ENCODE measurements around the gene RASA3.

RASA3 gene

DNA sequence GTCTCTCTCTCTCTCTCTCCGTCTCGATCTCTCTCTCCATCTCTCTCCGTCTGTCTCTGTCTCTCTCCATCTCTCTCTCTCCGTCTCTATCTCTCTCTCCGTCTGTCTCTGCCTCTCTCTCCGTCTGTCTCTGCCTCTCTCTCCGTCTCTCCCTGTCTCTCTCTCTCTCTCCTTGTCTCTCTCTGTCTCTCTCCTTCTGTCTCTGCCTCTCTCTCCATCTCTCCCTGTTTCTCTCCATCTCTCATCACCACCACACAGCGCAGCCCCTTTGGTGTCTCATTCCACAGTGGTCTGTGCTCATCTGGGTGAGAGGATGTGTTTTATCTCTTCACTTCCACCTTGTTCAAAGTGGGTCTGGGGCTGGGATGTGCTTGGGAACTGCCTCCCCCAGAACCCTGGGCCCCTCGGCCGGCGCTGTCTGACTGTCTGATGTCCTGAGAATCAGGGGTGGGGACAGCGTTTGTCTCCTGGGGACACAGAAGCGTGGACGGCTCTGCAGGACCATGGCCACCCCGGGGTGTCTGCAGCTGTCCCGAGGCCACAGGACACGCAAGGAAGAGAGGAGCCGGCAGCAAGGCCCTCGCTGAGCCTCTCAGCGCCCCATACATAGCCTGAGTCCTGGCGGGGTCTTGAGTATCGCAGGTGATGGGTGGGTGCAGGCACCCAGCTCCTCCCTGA, 118.3 kb downstream of the RASA3 start:
- DNase-seq, result no peak

DNA sequence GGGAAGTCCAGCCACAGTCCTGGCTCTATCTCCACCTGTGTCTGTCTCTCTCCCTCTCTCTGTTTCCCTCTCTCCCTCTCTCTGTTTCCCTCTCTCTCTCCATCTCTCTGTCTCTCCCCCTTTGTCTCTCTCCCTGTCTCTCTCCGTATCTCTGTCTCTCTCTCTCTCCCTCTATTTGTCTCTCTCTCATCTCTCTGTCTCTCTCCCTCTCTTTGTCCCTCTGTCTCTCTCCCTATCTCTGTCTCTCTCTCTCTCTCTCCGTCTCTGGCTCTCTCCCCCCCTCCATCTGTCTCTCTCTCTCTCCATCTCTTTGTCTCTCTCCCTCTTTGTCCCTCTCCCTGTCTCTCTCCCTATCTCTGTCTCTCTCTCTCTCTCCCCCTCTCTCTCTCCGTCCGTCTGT, 119.1 kb downstream of the RASA3 start:
- no peak for DNase-seq

DNA sequence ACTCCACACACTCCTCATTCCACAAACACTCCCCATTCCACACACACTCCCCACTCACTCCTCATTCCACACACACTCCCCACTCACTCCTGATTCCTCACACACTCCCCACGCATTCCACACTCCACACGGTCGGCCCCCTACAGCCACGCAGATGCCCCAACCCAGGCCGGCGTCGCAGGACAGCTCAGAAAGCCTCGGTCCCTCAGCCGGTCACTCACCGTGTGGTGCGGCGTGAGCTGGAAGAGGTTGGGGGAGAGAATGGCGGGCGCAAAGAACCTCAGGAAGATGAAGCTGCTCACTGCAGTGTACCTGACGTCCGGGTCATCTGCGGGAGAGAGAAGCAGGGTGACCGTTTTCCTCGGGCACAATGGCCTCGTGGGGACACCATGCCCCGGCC, 119.5 kb downstream of the RASA3 start:
- DNase-seq, result no peak

DNA sequence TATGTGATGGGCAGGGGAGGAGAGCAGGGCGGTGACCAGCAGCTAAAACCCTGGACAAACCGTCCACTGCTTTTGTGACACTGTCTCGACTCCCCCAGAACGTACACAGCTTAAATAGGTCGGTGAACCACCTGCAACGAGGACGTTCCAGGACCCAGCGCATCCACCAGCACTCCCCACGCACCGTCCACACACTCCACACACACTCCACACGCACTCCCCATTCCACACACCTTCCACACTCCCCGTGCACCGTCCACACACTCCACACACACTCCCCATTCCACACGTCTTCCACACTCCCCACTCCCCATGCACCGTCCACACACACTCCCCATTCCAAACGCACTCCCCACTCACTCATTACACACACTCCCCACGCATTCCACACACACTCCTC, 120.3 kb downstream of the RASA3 start:
- DNase-seq, result no peak

DNA sequence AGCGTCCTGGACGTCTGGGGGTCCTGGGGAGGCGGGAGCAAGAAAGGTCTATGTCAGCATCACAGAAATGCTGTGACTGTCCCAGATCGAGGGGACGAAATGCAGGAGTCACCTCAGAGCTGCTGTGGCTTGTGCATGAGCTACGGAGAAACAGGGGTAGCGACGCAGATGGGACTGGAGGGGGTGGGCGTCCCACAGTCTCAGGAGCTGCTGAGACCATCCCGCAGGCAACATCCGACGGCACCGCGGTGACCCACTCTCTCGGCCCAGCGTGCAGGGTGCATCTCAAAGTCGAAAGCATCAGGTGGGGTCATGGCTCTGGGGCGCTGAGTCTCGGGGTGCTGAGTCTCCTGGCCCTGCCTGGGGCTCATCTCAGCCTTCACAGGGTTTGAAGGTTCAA, 121.2 kb downstream of the RASA3 start:
- DNase-seq, result no peak

DNA sequence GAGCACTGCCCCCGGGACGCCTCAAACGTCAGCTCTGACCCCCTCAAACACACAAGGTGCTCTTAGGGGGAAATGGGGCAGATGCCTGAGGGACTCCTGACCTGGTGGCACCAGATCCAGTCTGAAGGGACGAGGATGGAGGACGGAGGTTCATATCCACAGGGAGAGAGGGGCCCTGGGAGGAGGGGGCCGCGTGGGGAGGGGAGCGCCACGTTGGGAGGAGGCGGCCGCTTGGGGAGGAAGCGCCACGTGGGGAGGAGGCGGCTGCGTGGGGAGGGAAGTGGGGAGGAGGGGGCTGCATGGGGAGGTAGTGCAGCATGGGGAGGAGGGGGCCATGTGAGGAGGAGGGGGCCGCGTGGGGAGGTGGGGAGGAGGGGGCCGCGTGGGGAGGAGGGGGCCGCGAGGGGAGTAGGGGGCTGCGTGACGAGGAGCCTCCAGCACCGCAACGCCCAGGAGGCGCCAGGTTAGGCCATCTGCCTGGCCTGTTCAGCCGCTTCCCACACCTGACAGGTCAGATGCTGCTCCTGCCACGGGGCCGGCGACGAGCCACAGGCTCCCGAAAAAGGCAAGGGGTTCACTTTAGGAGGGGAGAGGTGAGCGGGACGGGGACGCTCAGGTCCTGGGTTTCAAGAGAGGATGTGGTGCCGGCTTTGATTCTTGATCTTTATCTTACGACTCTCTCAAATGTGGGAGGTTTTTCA, 121.9 kb downstream of the RASA3 start:
- no peak for DNase-seq

DNA sequence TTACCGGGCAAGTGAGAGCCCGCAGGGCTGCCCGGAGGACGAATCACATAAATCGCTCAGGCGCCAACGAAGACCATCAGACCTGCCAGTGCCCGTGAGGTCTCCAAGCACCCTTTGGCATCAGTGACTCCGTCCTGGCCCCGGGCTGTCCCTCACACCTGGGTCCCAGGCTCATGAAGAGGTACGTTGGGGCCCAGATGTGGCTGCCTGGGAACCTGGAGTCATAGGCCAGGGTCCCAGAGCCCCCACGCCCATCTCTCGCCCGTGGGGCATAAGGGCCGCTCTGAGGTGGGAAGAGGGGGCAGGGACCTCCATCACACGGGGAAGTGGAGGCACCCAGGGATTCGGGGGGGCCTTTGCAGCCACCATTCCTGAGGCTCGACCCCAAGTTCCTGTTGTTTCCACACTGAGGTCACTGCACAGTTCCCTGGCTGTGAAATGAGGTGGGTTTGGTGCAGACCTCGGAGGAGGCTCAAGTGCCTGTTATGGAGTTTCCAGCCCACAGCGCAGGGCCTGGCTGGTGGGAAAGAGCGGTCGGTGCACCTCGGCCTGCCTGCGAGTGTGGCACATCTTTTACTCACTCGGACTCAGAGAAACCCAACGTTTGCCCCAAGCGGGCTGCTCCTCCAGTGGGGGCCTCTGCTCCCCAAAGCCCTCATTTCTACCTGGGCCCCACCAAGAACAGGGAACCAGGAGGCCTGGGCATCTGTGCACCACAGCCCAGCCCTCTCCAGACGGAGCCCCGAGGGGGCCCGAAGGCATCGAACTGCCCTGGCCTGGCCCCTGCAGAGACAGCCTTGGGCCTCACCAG, 122.6 kb downstream of the RASA3 start:
- no peak for DNase-seq

DNA sequence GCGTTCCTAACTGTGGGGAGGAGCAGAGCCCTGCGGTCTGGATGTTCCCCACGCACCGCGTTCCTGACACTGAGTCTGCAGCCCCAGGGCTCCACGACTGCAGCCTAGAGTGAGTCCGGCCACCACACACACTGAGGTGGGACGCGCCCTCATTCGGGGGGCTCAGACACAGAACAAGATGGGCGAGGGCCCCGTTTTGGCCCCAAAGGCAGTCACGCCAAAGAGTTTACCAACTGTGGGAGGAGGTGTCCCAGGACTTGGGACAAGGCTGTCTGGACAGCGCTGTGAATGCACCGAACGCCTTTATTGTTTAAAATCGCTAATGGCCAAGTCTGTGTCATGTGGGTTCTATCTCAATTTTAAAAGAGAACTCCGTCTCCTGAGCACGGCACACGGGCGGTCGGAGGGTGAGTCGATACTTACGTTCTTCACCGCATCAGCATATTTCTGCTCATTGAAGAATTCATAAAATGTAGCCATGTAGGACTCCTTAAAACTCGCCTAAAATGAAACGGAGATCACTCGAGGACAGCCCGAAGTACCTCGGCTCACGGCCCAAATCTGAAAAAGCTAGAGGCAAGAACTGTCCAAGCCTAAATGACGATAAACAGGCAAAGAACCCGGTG, 123.3 kb downstream of the RASA3 start:
- no peak for DNase-seq

DNA sequence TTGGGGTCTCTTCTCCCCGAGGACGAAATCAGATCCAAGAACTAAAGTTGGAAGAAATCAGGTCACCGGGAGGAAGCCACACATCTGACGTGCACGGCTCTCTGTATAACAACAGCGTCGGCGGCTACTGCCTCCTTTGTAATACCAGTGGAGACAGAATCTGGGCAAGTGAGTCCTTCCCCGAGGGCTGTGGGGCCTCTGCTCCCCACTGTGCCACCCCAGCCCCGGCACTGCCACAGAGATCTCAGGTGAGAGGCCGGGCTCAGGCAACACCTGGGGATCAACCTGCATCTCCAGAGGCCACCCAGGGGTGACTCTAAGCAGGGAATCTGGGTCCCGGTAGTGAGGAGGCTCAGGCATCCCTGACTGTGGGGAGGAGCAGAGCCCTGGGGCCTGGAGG, 124.9 kb downstream of the RASA3 start:
- no peak for DNase-seq

DNA sequence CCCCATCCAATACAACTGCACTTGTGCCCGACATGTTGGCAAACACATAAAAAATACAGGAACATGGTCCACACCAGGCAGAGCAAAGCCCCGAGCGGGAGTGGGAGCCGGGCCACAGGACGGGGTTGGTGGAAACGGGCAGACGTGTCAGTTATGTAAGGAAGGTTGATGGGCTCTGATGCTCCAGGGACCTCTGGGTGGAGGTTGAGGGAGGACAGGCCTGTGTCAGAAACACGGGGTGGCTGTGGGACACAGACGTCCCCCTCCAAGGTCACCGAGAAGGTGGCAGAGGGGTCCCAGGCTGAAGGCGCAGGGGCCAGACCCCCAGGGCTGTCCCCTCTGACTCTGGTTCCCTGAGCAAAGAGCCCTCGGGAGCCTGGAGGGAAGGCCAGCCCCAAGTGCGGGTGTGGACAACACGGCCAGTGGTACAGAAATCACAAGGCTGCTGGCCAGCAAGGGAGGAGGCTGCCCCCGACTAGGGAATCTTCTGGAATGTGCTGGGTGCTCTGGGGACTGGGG, 127.2 kb downstream of the RASA3 start:
- DNase-seq, result no peak

DNA sequence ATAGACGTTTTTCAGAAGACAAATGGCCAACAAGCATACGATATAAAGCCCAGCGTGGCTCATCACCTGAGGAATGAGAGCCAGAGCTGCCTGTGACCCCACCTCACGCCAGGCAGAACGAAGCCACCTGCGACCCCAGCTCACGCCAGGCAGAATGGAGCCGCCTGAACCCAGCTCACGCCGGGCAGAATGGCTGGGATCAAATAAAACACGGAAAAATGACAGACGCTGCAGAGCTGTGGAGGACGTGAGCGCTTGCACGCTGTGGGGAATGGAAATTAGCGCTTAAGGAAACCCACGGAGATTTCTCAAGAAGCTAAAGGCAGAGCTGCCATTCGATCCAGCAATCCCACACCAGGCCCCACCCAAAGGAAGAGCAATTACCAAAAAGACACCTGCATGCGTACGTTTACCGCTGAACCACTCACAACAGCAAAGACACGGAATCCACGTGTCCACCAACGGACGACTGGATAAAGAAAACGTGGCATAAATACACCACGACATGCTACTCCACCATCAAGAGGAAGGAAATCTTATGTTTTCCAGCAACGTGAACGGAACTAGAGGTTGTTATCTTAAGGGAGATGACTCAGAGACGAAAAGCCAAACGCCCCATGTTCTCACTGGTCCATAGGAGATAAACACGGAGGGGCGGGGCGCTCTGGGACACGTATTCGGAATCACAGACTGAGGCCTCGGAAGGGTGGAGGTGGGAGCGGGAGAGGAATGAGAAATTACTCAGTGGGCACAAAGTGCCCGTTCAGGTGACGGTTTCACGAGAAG, 127.8 kb downstream of the RASA3 start:
- DNase-seq, result no peak

DNA sequence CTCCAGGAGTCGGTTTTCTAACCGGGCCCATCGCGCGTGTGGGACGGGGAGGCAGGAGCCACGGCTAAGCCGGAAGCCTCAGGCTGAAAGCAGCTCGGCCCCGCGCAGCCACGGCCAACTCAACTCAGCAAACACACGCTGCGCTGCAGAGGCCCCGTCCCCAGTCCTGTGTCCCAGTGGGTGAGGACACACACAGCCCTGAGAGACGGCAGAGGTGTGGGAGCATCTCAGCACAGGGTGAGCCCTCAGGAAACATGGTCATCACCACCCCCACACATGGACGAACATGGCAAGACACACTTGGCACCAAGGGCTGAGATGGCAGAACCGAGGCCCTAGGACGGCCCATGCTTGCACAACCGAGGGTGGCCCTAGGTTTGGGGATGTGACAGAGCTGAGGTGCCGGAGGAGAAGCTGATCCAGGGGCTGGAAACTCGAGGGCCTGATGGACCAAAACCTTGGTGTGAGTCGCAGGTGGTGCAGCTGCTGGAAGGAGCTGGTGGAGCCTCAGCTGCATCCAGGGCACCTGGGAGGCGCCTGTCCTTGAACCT, 129.6 kb downstream of the RASA3 start:
- DNase-seq, result no peak

DNA sequence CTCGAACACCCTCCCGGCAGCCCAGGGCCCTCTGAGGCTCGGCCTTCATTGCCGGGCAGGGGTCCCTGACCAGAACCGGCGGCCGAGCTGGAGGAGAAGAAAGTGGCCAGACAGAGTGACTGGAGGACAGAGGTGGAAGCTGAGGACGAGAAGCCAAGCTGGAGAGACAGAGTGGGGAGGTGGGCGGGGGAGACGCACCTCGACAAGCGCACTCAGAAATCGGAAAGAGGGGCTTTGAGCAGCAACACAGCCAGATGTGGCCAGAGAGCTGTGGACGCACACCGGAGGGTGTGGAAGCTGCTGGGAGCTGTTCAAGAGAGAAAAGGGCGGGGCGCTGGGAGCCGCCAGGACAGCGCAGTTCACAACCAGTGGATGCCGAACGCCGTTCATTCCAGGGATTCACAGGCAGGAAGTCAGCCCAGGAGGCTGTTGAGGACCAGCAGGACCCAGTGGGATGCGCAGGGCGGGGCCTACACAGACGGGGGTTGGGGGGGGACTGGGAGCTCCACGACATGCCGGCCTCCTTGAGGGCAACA, 130.3 kb downstream of the RASA3 start:
- DNase-seq, result no peak

DNA sequence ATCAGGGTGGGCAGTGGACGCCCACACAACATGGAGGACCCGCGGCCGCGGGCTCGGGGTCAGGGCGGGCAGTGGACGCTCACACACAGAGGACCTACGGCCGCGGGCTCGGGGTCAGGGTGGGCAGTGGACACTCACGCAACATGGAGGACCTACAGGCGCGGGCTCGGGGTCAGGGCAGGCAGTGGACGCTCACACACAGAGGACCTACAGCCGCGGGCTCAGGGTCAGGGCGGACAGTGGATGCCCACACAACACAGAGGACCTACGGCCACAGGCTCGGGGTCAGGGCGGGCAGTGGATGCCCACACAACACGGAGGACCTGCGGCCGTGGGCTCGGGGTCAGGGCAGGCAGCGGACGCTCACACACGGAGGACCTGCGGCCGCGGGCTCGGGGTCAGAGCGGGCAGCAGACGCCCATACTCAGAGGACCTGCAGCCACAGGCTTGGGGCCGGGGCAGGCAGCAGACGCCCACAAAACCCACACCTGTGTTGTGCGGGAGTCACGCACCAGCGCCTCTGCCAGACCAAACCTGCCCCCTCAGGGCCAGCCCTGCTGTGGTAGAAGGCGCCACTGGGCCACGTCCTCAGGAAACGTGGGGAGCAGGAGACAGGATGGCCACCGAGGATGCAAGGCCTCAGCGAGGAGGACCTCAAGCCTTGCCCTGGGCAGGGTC, 131.0 kb downstream of the RASA3 start:
- no peak for DNase-seq

DNA sequence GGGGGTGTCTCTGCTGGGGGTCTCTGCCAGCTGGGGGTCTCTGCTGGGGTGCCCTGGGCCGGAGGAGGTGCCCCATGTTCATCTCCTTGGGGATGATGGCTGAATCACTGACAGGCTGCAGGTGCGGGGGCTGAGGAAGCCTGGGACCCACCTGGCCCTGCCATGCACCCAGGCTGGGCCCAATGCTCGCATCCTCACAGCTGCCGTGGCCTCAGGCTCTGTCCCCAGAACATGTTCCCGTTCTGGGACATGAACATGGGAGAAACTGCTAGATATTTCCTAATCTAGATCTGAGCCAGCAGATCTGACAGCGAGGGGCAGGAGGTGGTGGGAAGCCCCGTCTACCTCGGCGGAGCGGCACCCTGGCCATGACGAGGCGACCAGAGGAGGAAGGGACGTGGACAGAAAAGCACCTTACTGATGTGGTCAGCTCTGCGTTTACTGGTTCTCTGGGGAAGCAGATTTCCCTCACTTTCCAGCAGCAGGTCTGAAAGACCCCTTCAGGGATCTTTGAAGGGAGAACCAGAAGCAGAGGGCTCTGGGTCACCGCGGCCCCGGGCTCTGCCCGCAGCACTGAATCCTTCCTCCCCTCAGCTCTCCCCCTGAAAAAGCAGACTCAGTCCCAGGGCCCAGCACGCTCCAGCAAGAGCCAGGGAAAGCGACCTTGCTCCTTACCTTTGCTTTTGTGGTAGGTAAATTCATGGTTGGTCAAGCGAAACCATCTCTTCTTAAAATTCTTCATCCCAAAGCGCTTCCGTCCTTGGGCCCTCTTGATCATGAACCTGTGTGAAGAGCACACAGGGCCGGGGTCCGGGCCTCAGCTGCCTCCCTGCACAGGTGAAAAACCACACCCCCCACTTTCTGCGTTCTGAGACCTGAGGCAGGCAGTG, 132.0 kb downstream of the RASA3 start:
- DNase-seq, result no peak

DNA sequence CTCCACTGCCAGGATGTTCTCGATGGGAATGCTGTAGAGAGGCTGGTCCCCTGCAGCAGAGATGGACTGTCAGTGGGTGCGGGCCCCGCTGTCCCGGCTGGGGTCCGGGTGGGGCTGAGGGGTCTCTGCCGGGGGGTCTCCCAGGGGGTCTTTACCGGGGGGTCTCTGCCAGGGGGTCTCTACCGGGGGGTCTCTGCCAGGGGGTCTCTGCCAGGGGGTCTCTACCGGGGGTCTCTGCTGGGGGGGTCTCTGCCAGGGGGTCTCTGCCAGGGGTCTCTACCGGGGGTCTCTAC, 132.9 kb downstream of the RASA3 start:
- no peak for DNase-seq

DNA sequence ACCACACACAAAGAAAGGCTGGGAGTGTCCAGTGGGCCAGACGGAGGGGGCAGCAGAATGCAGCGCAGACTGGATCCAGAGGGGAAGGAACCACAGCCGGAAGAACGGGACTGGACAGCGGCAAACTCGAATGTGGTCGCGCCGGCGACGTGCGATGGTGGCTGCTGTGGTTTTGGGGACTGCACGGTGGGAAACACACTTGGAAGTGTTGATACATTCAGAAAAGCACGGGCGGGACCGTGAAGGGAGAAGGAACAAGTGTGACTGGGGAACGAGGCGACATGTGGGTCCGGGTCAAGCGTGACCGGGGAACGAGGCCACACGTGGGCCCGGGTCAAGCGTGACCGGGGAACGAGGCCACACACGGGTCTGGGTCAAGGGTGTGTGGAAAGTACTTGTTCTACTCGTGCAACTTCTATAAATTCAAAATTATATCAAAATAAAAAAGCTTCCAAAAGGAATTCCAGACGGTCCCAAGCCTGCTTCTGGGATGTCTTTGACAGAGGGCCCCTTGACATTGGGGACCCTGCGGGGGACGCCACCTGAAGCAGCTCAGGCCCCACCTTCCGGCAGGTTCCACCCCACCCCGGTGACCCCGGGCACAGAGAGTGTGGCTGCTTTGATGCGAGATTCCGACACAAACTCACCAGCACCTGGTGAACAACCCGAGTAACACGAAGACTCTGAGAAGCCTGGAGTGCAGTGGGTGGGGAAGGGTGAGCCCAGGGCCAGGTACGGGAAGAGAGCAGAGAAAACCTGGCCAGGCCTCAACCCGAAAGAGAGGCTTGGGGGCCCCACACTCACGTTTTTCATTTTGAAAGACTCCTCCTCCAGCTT, 133.4 kb downstream of the RASA3 start:
- no peak for DNase-seq

DNA sequence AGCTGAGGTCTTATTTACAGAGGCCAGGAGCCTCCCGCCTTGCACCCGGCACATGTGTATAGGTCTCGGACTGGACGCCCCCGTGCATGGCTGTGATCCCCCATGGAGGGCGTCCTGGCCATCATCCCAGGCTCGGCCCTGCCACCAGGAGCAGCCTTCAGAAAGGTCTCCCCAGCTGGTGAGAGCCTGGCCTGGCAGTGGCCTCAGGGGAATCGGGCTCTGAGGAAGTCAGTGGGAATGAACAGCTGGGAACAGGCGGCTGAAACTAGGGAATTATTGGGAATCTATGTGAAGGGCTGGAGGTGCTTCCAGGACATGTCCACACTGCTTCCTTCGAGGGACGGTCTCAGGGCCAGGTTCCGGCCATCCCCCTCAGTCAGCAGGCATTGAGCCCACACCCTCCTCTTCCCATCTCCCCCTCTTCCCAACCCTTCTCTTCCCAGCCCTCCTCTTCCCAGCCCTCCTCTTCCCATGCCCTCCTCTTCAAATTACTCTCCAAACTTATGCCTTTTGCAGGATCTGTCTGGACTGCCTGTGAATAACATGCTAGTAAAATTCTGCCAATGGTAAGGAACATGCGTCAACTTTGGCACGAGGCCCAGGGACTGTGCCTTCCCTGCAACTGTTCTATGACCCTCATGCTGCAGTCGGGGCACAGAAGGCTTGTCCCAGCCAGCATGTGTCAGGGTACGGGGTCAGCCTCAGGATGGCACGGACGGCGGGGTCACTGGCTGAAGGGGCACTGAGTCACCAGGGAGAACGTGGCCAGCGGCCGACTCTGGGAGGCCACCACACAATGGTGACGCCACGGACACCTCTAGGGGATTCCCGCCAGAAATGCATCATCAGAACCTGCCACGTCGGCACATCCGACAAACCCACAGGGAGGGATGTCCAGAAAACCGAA, 134.3 kb downstream of the RASA3 start:
- DNase-seq, result no peak

All from activated T-cell treated with anti-CD3 and anti-CD28 coated beads, Interleukin-2, amount 50 U/mL, for 48 hours (primary cell).